ENCODE data around the gene KLHL3.

Gene KLHL3

GRCh38 chr5:137612576-137612975, 123.3 kb downstream of the KLHL3 start:
- DNase-seq (ENCODE audit: low read depth in 2 of 2, low spot score in 1 of 2) = no peak

- no peak for DNase-seq (ENCODE audit: low read depth in 2 of 2, low spot score in 1 of 2)
Measured at GRCh38 chr5:137611794-137612435, 124.0 kb downstream of the KLHL3 start.

GRCh38 chr5:137611011-137611580, 124.8 kb downstream of the KLHL3 start:
- DNase-seq (ENCODE audit: low read depth in 2 of 2, low spot score in 1 of 2) = no peak

GRCh38 chr5:137610598-137610997, 125.3 kb downstream of the KLHL3 start:
- DNase-seq (ENCODE audit: low read depth in 2 of 2, low spot score in 1 of 2) = no peak

- no peak for DNase-seq (ENCODE audit: low read depth in 2 of 2, low spot score in 1 of 2)
Measured at GRCh38 chr5:137609127-137609526, 126.8 kb downstream of the KLHL3 start.

GRCh38 chr5:137607771-137608170, 128.1 kb downstream of the KLHL3 start:
- DNase-seq (ENCODE audit: low read depth in 2 of 2, low spot score in 1 of 2) = no peak

- no peak for DNase-seq (ENCODE audit: low read depth in 2 of 2, low spot score in 1 of 2)
Measured at GRCh38 chr5:137606401-137606800, 129.5 kb downstream of the KLHL3 start.

GRCh38 chr5:137605411-137605810, 130.5 kb downstream of the KLHL3 start:
- no peak for DNase-seq (ENCODE audit: low read depth in 2 of 2, low spot score in 1 of 2)

- DNase-seq (ENCODE audit: low read depth in 2 of 2, low spot score in 1 of 2) = no peak
Measured at GRCh38 chr5:137604348-137605095, 131.4 kb downstream of the KLHL3 start.

GRCh38 chr5:137603891-137604290, 132.0 kb downstream of the KLHL3 start:
- no peak for DNase-seq (ENCODE audit: low read depth in 2 of 2, low spot score in 1 of 2)

- no peak for DNase-seq (ENCODE audit: low read depth in 2 of 2, low spot score in 1 of 2)
Measured at GRCh38 chr5:137603356-137603755, 132.5 kb downstream of the KLHL3 start.

- DNase-seq (ENCODE audit: low read depth in 2 of 2, low spot score in 1 of 2) = no peak
Measured at GRCh38 chr5:137602721-137603273, 133.1 kb downstream of the KLHL3 start.

GRCh38 chr5:137600721-137601360, 135.0 kb downstream of the KLHL3 start:
- DNase-seq (ENCODE audit: low read depth in 2 of 2, low spot score in 1 of 2) = no peak

- no peak for DNase-seq (ENCODE audit: low read depth in 2 of 2, low spot score in 1 of 2)
Measured at GRCh38 chr5:137599457-137599856, 136.4 kb downstream of the KLHL3 start.

- DNase-seq (ENCODE audit: low read depth in 2 of 2, low spot score in 1 of 2) = no peak
Measured at GRCh38 chr5:137598399-137598798, 137.5 kb downstream of the KLHL3 start.

GRCh38 chr5:137596941-137597340, 138.9 kb downstream of the KLHL3 start:
- DNase-seq (ENCODE audit: low read depth in 2 of 2, low spot score in 1 of 2) = no peak

- no peak for DNase-seq (ENCODE audit: low read depth in 2 of 2, low spot score in 1 of 2)
Measured at GRCh38 chr5:137595396-137596079, 140.4 kb downstream of the KLHL3 start.

- no peak for DNase-seq (ENCODE audit: low read depth in 2 of 2, low spot score in 1 of 2)
Measured at GRCh38 chr5:137594717-137595116, 141.2 kb downstream of the KLHL3 start.

- DNase-seq (ENCODE audit: low read depth in 2 of 2, low spot score in 1 of 2) = no peak
Measured at GRCh38 chr5:137592317-137592716, 143.6 kb downstream of the KLHL3 start.

GRCh38 chr5:137589185-137589584, 146.7 kb downstream of the KLHL3 start:
- no peak for DNase-seq (ENCODE audit: low read depth in 2 of 2, low spot score in 1 of 2)

GRCh38 chr5:137587919-137588318, 148.0 kb downstream of the KLHL3 start:
- DNase-seq (ENCODE audit: low read depth in 2 of 2, low spot score in 1 of 2) = no peak

Measured in stimulated activated CD8-positive, alpha-beta memory T cell treated with anti-CD3 and anti-CD28 coated beads, Interleukin-4, amount 100 ng/mL, for 1 hour (primary cell).